HUES48 (cell line): Measurements from ENCODE around the gene PLEKHA7.

Experiments used
- H3K27ac ChIP-seq: one replicate; pipeline ENCODE4 v1.7.0; 2013; ENCODE audit warnings: low read depth, low read length, inconsistent platforms
- H3K27me3 ChIP-seq: 2 replicates; pipeline ENCODE4 v1.6.1; 2013; ENCODE audit warnings: mild to moderate bottlenecking, low read length; ENCODE audit not compliant: control insufficient read depth, insufficient read depth
- H3K36me3 ChIP-seq: 2 replicates; pipeline ENCODE4 v1.6.1; 2013; ENCODE audit warnings: low read length; ENCODE audit not compliant: control insufficient read depth, insufficient read depth
- H3K4me1 ChIP-seq: 2 replicates; pipeline ENCODE4 v1.6.1; 2013; ENCODE audit warnings: mild to moderate bottlenecking, low read length; ENCODE audit not compliant: control insufficient read depth, insufficient read depth
- H3K4me3 ChIP-seq: 2 replicates; pipeline ENCODE4 v1.5.1; 2013; ENCODE audit warnings: mild to moderate bottlenecking, low read depth, low read length
- H3K9ac ChIP-seq: 2 replicates; pipeline ENCODE4 v1.6.1; 2013; ENCODE audit warnings: mild to moderate bottlenecking, low read depth, low read length, moderate library complexity
- H3K9me3 ChIP-seq: 2 replicates; pipeline ENCODE4 v1.6.1; 2013; ENCODE audit warnings: low read length; ENCODE audit not compliant: control insufficient read depth, insufficient read depth

The PLEKHA7 gene

GRCh38 chr11:16857186-16857585 lies 157.0 kb downstream of the PLEKHA7 start:
- Histone ChIP-seq H3K9me3 (no peaks in the 10 kb centered on the region), H3K27me3 (no peaks in the 10 kb centered on the region), H3K27ac (no peak overlapping the region), H3K4me1 (0 out of 2 replicates have a peak, but pooled peaks cover 2% of the 10 kb centered on the region), H3K9ac (no peak overlapping the region), H3K36me3 (peaks cover 17% of the 10 kb centered on the region), H3K4me3 (no peak overlapping the region)

GRCh38 chr11:16856022-16856471 lies 158.2 kb downstream of the PLEKHA7 start:
- no peak overlapping the region for H3K4me3 ChIP-seq
- peaks cover 22% of the 10 kb centered on the region for H3K36me3 ChIP-seq
- no peak overlapping the region for H3K9ac ChIP-seq
- no peak overlapping the region for H3K27ac ChIP-seq
- H3K27me3 ChIP-seq, result no peaks in the 10 kb centered on the region
- 0 out of 2 replicates have a peak, but pooled peaks cover 2% of the 10 kb centered on the region for H3K4me1 ChIP-seq
- H3K9me3 ChIP-seq, result no peaks in the 10 kb centered on the region

- Histone ChIP-seq H3K4me1 (0 out of 2 replicates have a peak, but pooled peaks cover 2% of the 10 kb centered on the region), H3K27me3 (no peaks in the 10 kb centered on the region), H3K9me3 (no peaks in the 10 kb centered on the region), H3K27ac (no peak overlapping the region), H3K36me3 (peaks cover 28% of the 10 kb centered on the region), H3K4me3 (no peak overlapping the region), H3K9ac (no peak overlapping the region)
Measured at GRCh38 chr11:16854979-16855378, 159.2 kb downstream of the PLEKHA7 start.

GRCh38 chr11:16853859-16854258 lies 160.4 kb downstream of the PLEKHA7 start:
- Histone ChIP-seq H3K9me3 (no peaks in the 10 kb centered on the region), H3K36me3 (peaks cover 34% of the 10 kb centered on the region), H3K4me1 (no peaks in the 10 kb centered on the region), H3K27ac (no peak overlapping the region), H3K9ac (no peak overlapping the region), H3K4me3 (no peak overlapping the region), H3K27me3 (no peaks in the 10 kb centered on the region)

- H3K4me1 ChIP-seq, result no peaks in the 10 kb centered on the region
- H3K9me3 ChIP-seq, result no peaks in the 10 kb centered on the region
- no peaks in the 10 kb centered on the region for H3K27me3 ChIP-seq
- no peak overlapping the region for H3K27ac ChIP-seq
- H3K4me3 ChIP-seq, result no peak overlapping the region
- peaks cover 34% of the 10 kb centered on the region for H3K36me3 ChIP-seq
- no peak overlapping the region for H3K9ac ChIP-seq
Measured at GRCh38 chr11:16853266-16853665, 160.9 kb downstream of the PLEKHA7 start.

- H3K4me3 ChIP-seq, result no peak overlapping the region
- H3K9me3 ChIP-seq, result no peaks in the 10 kb centered on the region
- peaks cover 30% of the 10 kb centered on the region for H3K36me3 ChIP-seq
- no peaks in the 10 kb centered on the region for H3K27me3 ChIP-seq
- H3K4me1 ChIP-seq, result no peaks in the 10 kb centered on the region
- no peak overlapping the region for H3K27ac ChIP-seq
- no peak overlapping the region for H3K9ac ChIP-seq
Measured at GRCh38 chr11:16846305-16846704, 167.9 kb downstream of the PLEKHA7 start.

- Histone ChIP-seq H3K4me1 (no peaks in the 10 kb centered on the region), H3K36me3 (peaks cover 33% of the 10 kb centered on the region), H3K9ac (no peak overlapping the region), H3K4me3 (no peak overlapping the region), H3K27me3 (no peaks in the 10 kb centered on the region), H3K27ac (no peak overlapping the region), H3K9me3 (no peaks in the 10 kb centered on the region)
Measured at GRCh38 chr11:16844268-16844771, 169.9 kb downstream of the PLEKHA7 start.

- no peaks in the 10 kb centered on the region for H3K9me3 ChIP-seq
- no peaks in the 10 kb centered on the region for H3K4me1 ChIP-seq
- H3K27ac ChIP-seq, result no peak overlapping the region
- no peak overlapping the region for H3K4me3 ChIP-seq
- no peaks in the 10 kb centered on the region for H3K27me3 ChIP-seq
- peaks cover 33% of the 10 kb centered on the region for H3K36me3 ChIP-seq
- no peak overlapping the region for H3K9ac ChIP-seq
Measured at GRCh38 chr11:16843294-16843693, 170.9 kb downstream of the PLEKHA7 start.

GRCh38 chr11:16841984-16842383 lies 172.2 kb downstream of the PLEKHA7 start:
- no peak overlapping the region for H3K4me3 ChIP-seq
- H3K27me3 ChIP-seq, result no peaks in the 10 kb centered on the region
- H3K27ac ChIP-seq, result no peak overlapping the region
- H3K9ac ChIP-seq, result no peak overlapping the region
- H3K9me3 ChIP-seq, result no peaks in the 10 kb centered on the region
- H3K36me3 ChIP-seq, result peaks cover 33% of the 10 kb centered on the region
- no peaks in the 10 kb centered on the region for H3K4me1 ChIP-seq

GRCh38 chr11:16841481-16841880 lies 172.7 kb downstream of the PLEKHA7 start:
- Histone ChIP-seq H3K27me3 (no peaks in the 10 kb centered on the region), H3K36me3 (peaks cover 33% of the 10 kb centered on the region), H3K9ac (no peak overlapping the region)

GRCh38 chr11:16840951-16841350 lies 173.3 kb downstream of the PLEKHA7 start:
- Histone ChIP-seq H3K4me3 (no peak overlapping the region), H3K4me1 (no peaks in the 10 kb centered on the region), H3K27me3 (no peaks in the 10 kb centered on the region), H3K27ac (no peak overlapping the region), H3K9me3 (no peaks in the 10 kb centered on the region), H3K36me3 (peaks cover 33% of the 10 kb centered on the region), H3K9ac (no peak overlapping the region)

More at GRCh38 chr11:16841481-16841880, 172.7 kb downstream of the PLEKHA7 start:
- Histone ChIP-seq H3K4me1 (no peaks in the 10 kb centered on the region), H3K9me3 (no peaks in the 10 kb centered on the region), H3K27ac (no peak overlapping the region), H3K4me3 (no peak overlapping the region)
